Karpas-422 (cell line): ENCODE data around the gene RBMS3. TPM values are rescaled to one million over a fixed set of nuclear protein-coding genes. Genes with fewer than 3 reads are reported as not detected.

Source experiments
- DNase-seq: peaks from one replicate; pipeline ENCODE4 v3.0.0-alpha.2; 2015
- H2AFZ ChIP-seq: fragments of 200-600 bp; sonication (generic); 2 replicates; pipeline ENCODE4 v1.6.1; 2014; ENCODE audit warnings: antibody characterized with exemption, low read length, mixed read lengths
- H3K27ac ChIP-seq: fragments of 200-600 bp; sonication (generic); 2 replicates; pipeline ENCODE4 v1.5.1; 2014; ENCODE audit warnings: mild to moderate bottlenecking, low read length, moderate library complexity
- H3K27me3 ChIP-seq: fragments of 200-600 bp; sonication (generic); 2 replicates; pipeline ENCODE4 v1.6.1; 2014; ENCODE audit warnings: low read length, mixed read lengths
- H3K36me3 ChIP-seq: fragments of 200-600 bp; sonication (generic); 2 replicates; pipeline ENCODE4 v1.6.1; 2014; ENCODE audit warnings: low read length, mixed read lengths; ENCODE audit not compliant: insufficient read depth
- H3K4me1 ChIP-seq: fragments of 200-600 bp; sonication (generic); 2 replicates; pipeline ENCODE4 v1.6.1; 2014; ENCODE audit warnings: mild to moderate bottlenecking, low read length, mixed read lengths
- H3K4me2 ChIP-seq: fragments of 200-600 bp; sonication (generic); 2 replicates; pipeline ENCODE4 v1.6.1; 2014; ENCODE audit warnings: low read length, low read depth, mild to moderate bottlenecking; ENCODE audit not compliant: poor library complexity, severe bottlenecking
- H3K4me3 ChIP-seq: fragments of 200-600 bp; sonication (generic); 2 replicates; pipeline ENCODE4 v1.5.1; 2014; ENCODE audit warnings: mild to moderate bottlenecking, antibody characterized with exemption, low read length, mixed read lengths
- H3K79me2 ChIP-seq: fragments of 200-600 bp; sonication (generic); 2 replicates; pipeline ENCODE4 v1.6.1; 2014; ENCODE audit warnings: mild to moderate bottlenecking, low read length, mixed read lengths
- H3K9ac ChIP-seq: fragments of 200-600 bp; sonication (generic); 2 replicates; pipeline ENCODE4 v1.6.0; 2014; ENCODE audit warnings: low read length
- H3K9me2 ChIP-seq: fragments of 200-600 bp; sonication (generic), shearing (Covaris generic); replicated peaks from 2 replicates; pipeline ENCODE4 v1.6.0; 2014; ENCODE audit warnings: mild to moderate bottlenecking, low read length, moderate library complexity; ENCODE audit not compliant: insufficient read depth
- H3K9me3 ChIP-seq: fragments of 300-700, 200-600 bp; sonication (generic); 2 replicates; pipeline ENCODE4 v1.6.1; 2014; ENCODE audit warnings: low read length, mixed read lengths
- H4K20me1 ChIP-seq: fragments of 200-600 bp; sonication (generic); 2 replicates; pipeline ENCODE4 v1.6.1; 2014; ENCODE audit warnings: mild to moderate bottlenecking, antibody characterized with exemption, low read length, low read depth; ENCODE audit not compliant: insufficient read depth
- total RNA-seq: library from RNA; depleted of rRNA; stranded (reverse); fragments of >200 nt; shearing (Covaris generic); gene quantifications from 2 replicates; pipeline ENCODE4 v1.2.3, GENCODE V29; 2014; ENCODE audit warnings: low replicate concordance

The RBMS3 gene
- total RNA-seq, 1 experiment from 2014 or later: not detected

- Histone ChIP-seq H4K20me1 (no peaks in the 10 kb centered on the region), H3K4me2 (no peak overlapping the region), H3K9me2 (no peaks in the 10 kb centered on the region), H3K9me3 (peaks cover 3% of the 10 kb centered on the region; the same call in 1 of the 2 replicates), H3K27ac (no peak overlapping the region), H3K4me3 (no peak overlapping the region), H3K4me1 (no peaks in the 10 kb centered on the region), H2AFZ (no peak overlapping the region), H3K79me2 (no peaks in the 10 kb centered on the region), H3K27me3 (no peaks in the 10 kb centered on the region), H3K36me3 (no peaks in the 10 kb centered on the region), H3K9ac (no peak overlapping the region)
- DNase-seq: no peak
These were observed 287.5 kb downstream of the RBMS3 start for GRCh38 chr3:29568355-29568754.

- H3K9ac ChIP-seq: no peak overlapping the region
- no peaks in the 10 kb centered on the region for H3K79me2 ChIP-seq
- H2AFZ ChIP-seq: no peak overlapping the region
- no peak for DNase-seq
- H3K4me2 ChIP-seq: no peak overlapping the region
- no peaks in the 10 kb centered on the region for H3K4me1 ChIP-seq
- no peaks in the 10 kb centered on the region for H4K20me1 ChIP-seq
- H3K9me2 ChIP-seq: no peaks in the 10 kb centered on the region
- H3K27me3 ChIP-seq: no peaks in the 10 kb centered on the region
- H3K27ac ChIP-seq: no peak overlapping the region
- H3K4me3 ChIP-seq: no peak overlapping the region
- peaks cover 14% of the 10 kb centered on the region for H3K9me3 ChIP-seq
- no peaks in the 10 kb centered on the region for H3K36me3 ChIP-seq
These were observed 295.3 kb downstream of the RBMS3 start for GRCh38 chr3:29576181-29576580.

GRCh38 chr3:29576675-29577074, 295.8 kb downstream of the RBMS3 start:
- no peaks in the 10 kb centered on the region for H3K9me2 ChIP-seq
- no peaks in the 10 kb centered on the region for H3K27me3 ChIP-seq
- H3K27ac ChIP-seq: no peak overlapping the region
- H3K4me1 ChIP-seq: no peaks in the 10 kb centered on the region
- H3K79me2 ChIP-seq: no peaks in the 10 kb centered on the region
- peaks cover 14% of the 10 kb centered on the region for H3K9me3 ChIP-seq
- H2AFZ ChIP-seq: no peak overlapping the region
- H3K4me2 ChIP-seq: no peak overlapping the region
- no peaks in the 10 kb centered on the region for H4K20me1 ChIP-seq
- no peak for DNase-seq
- no peak overlapping the region for H3K9ac ChIP-seq
- no peaks in the 10 kb centered on the region for H3K36me3 ChIP-seq
- no peak overlapping the region for H3K4me3 ChIP-seq

- Histone ChIP-seq H3K27ac (no peak overlapping the region), H3K9me2 (no peaks in the 10 kb centered on the region), H3K9me3 (peaks cover 14% of the 10 kb centered on the region), H3K4me3 (no peak overlapping the region), H3K36me3 (no peaks in the 10 kb centered on the region), H4K20me1 (no peaks in the 10 kb centered on the region), H2AFZ (no peak overlapping the region), H3K27me3 (no peaks in the 10 kb centered on the region), H3K9ac (no peak overlapping the region), H3K79me2 (no peaks in the 10 kb centered on the region), H3K4me1 (no peaks in the 10 kb centered on the region), H3K4me2 (no peak overlapping the region)
- no peak for DNase-seq
These were observed 296.4 kb downstream of the RBMS3 start for GRCh38 chr3:29577250-29577649.

- no peak for DNase-seq
- Histone ChIP-seq H3K9me3 (peaks cover 17% of the 10 kb centered on the region), H3K27me3 (no peaks in the 10 kb centered on the region), H3K27ac (no peak overlapping the region), H4K20me1 (no peaks in the 10 kb centered on the region), H3K9me2 (no peaks in the 10 kb centered on the region), H3K79me2 (no peaks in the 10 kb centered on the region), H3K9ac (no peak overlapping the region), H3K4me2 (no peak overlapping the region), H3K4me3 (no peak overlapping the region), H2AFZ (no peak overlapping the region), H3K4me1 (no peaks in the 10 kb centered on the region), H3K36me3 (no peaks in the 10 kb centered on the region)
These were observed 300.4 kb downstream of the RBMS3 start for GRCh38 chr3:29581311-29581710.

GRCh38 chr3:29582273-29582672, 301.4 kb downstream of the RBMS3 start:
- Histone ChIP-seq H4K20me1 (no peaks in the 10 kb centered on the region), H3K79me2 (no peaks in the 10 kb centered on the region)

GRCh38 chr3:29583861-29584260, 303.0 kb downstream of the RBMS3 start:
- no peak for DNase-seq
- H2AFZ ChIP-seq: no peak overlapping the region
- no peak overlapping the region for H3K4me2 ChIP-seq
- no peaks in the 10 kb centered on the region for H3K9me2 ChIP-seq
- H3K4me1 ChIP-seq: no peaks in the 10 kb centered on the region
- H4K20me1 ChIP-seq: no peaks in the 10 kb centered on the region
- no peak overlapping the region for H3K9ac ChIP-seq
- no peaks in the 10 kb centered on the region for H3K36me3 ChIP-seq
- H3K9me3 ChIP-seq: peaks cover 12% of the 10 kb centered on the region
- no peaks in the 10 kb centered on the region for H3K79me2 ChIP-seq
- H3K27me3 ChIP-seq: no peaks in the 10 kb centered on the region
- H3K4me3 ChIP-seq: no peak overlapping the region
- no peak overlapping the region for H3K27ac ChIP-seq

More at GRCh38 chr3:29582273-29582672, 301.4 kb downstream of the RBMS3 start:
- Histone ChIP-seq H3K27ac (no peak overlapping the region), H3K4me1 (no peaks in the 10 kb centered on the region), H3K9me3 (peaks cover 14% of the 10 kb centered on the region), H2AFZ (no peak overlapping the region), H3K4me2 (no peak overlapping the region), H3K9ac (no peak overlapping the region), H3K9me2 (no peaks in the 10 kb centered on the region), H3K4me3 (no peak overlapping the region), H3K36me3 (no peaks in the 10 kb centered on the region), H3K27me3 (no peaks in the 10 kb centered on the region)
- no peak for DNase-seq

GRCh38 chr3:29585368-29585767, 304.5 kb downstream of the RBMS3 start:
- no peaks in the 10 kb centered on the region for H3K4me1 ChIP-seq
- H2AFZ ChIP-seq: no peak overlapping the region
- H4K20me1 ChIP-seq: no peaks in the 10 kb centered on the region
- H3K27ac ChIP-seq: no peak overlapping the region
- no peak overlapping the region for H3K9ac ChIP-seq
- H3K9me3 ChIP-seq: peaks cover 16% of the 10 kb centered on the region
- no peaks in the 10 kb centered on the region for H3K27me3 ChIP-seq
- H3K36me3 ChIP-seq: no peaks in the 10 kb centered on the region
- H3K4me3 ChIP-seq: no peak overlapping the region
- H3K9me2 ChIP-seq: no peaks in the 10 kb centered on the region
- no peak for DNase-seq
- no peak overlapping the region for H3K4me2 ChIP-seq
- H3K79me2 ChIP-seq: no peaks in the 10 kb centered on the region

GRCh38 chr3:29587340-29587739, 306.5 kb downstream of the RBMS3 start:
- H3K27me3 ChIP-seq: no peaks in the 10 kb centered on the region
- H3K4me1 ChIP-seq: no peaks in the 10 kb centered on the region
- no peak overlapping the region for H3K4me3 ChIP-seq
- peaks cover 28% of the 10 kb centered on the region for H3K9me3 ChIP-seq
- no peaks in the 10 kb centered on the region for H3K36me3 ChIP-seq
- no peak for DNase-seq
- no peak overlapping the region for H2AFZ ChIP-seq
- no peaks in the 10 kb centered on the region for H3K9me2 ChIP-seq
- H3K9ac ChIP-seq: no peak overlapping the region
- H3K4me2 ChIP-seq: no peak overlapping the region
- H3K27ac ChIP-seq: no peak overlapping the region
- no peaks in the 10 kb centered on the region for H4K20me1 ChIP-seq
- H3K79me2 ChIP-seq: no peaks in the 10 kb centered on the region
